ENCODE data around the gene AUTS2.

The AUTS2 gene

GRCh38 chr7:70694971-70695794 is 1096.9 kb downstream of the AUTS2 start:
- TF ChIP-seq CTCF (IDR thresholded peaks at IDR 0.05; ENCODE audit: low read depth, low read length, missing control alignments): no peak
- H3K4me3 ChIP-seq (ENCODE audit: low read depth, low read length): peak overlapping the region; percentile 93
- in situ Hi-C loops (cut with HindIII; ENCODE audit: low sequenced_read_pairs): loop anchor here (25.0 kb wide), 1 partner anchor 508 kb away; no protein-coding TSS in a partner anchor
- no peak for DNase-seq (ENCODE audit: low read depth)

GRCh38 chr7:70695795-70696083 is 1097.5 kb downstream of the AUTS2 start:
- peak overlapping the region; percentile 93 for H3K4me3 ChIP-seq (ENCODE audit: low read depth, low read length)
- no peak for TF ChIP-seq CTCF (IDR thresholded peaks at IDR 0.05; ENCODE audit: low read depth, low read length, missing control alignments)
- DNase-seq (ENCODE audit: low read depth): no peak
- in situ Hi-C loops (cut with HindIII; ENCODE audit: low sequenced_read_pairs): loop anchor here (25.0 kb wide), 1 partner anchor 508 kb away; no protein-coding TSS in a partner anchor

- H3K4me3 ChIP-seq (ENCODE audit: low read depth, low read length): peak overlapping the region; percentile 93
- in situ Hi-C loops (cut with HindIII; ENCODE audit: low sequenced_read_pairs): loop anchor here (25.0 kb wide), 1 partner anchor 509 kb away; no protein-coding TSS in a partner anchor
- no peak for TF ChIP-seq CTCF (IDR thresholded peaks at IDR 0.05; ENCODE audit: low read depth, low read length, missing control alignments)
- no peak for DNase-seq (ENCODE audit: low read depth)
These were observed 1098.0 kb downstream of the AUTS2 start for GRCh38 chr7:70696201-70696754.

GRCh38 chr7:70698219-70698832 is 1100.1 kb downstream of the AUTS2 start:
- DNase-seq (ENCODE audit: low read depth): peak; percentile 52
- no peak overlapping the region for H3K4me3 ChIP-seq (ENCODE audit: low read depth, low read length)
- in situ Hi-C loops (cut with HindIII; ENCODE audit: low sequenced_read_pairs): loop anchor here (25.0 kb wide), 1 partner anchor 511 kb away; no protein-coding TSS in a partner anchor
- TF ChIP-seq CTCF (IDR thresholded peaks at IDR 0.05; ENCODE audit: low read depth, low read length, missing control alignments): peak; percentile 88

GRCh38 chr7:70699271-70699670 is 1101.0 kb downstream of the AUTS2 start:
- H3K4me3 ChIP-seq (ENCODE audit: low read depth, low read length): no peak overlapping the region
- no peak for TF ChIP-seq CTCF (IDR thresholded peaks at IDR 0.05; ENCODE audit: low read depth, low read length, missing control alignments)
- DNase-seq (ENCODE audit: low read depth): no peak
- in situ Hi-C loops (cut with HindIII; ENCODE audit: low sequenced_read_pairs): loop anchor here (25.0 kb wide), 1 partner anchor 512 kb away; no protein-coding TSS in a partner anchor

- H3K4me3 ChIP-seq (ENCODE audit: low read depth, low read length): no peak overlapping the region
- TF ChIP-seq CTCF (IDR thresholded peaks at IDR 0.05; ENCODE audit: low read depth, low read length, missing control alignments): no peak
- in situ Hi-C loops (cut with HindIII; ENCODE audit: low sequenced_read_pairs): no loop called here
- DNase-seq (ENCODE audit: low read depth): no peak
These were observed 1102.0 kb downstream of the AUTS2 start for GRCh38 chr7:70700055-70700940.
